Left hindlimb (tissue), 1 donor: ENCODE measurements around the gene LCN1.
"Not testable (repeated sequence)": the region's sequence is repeated elsewhere in the genome, so short reads cannot be mapped to it uniquely, and the experiment has no call there.

Experiments used
- DNase-seq: peaks from one replicate; pipeline ENCODE4 v3.0.0-alpha.2; 2018

LCN1 gene

DNA sequence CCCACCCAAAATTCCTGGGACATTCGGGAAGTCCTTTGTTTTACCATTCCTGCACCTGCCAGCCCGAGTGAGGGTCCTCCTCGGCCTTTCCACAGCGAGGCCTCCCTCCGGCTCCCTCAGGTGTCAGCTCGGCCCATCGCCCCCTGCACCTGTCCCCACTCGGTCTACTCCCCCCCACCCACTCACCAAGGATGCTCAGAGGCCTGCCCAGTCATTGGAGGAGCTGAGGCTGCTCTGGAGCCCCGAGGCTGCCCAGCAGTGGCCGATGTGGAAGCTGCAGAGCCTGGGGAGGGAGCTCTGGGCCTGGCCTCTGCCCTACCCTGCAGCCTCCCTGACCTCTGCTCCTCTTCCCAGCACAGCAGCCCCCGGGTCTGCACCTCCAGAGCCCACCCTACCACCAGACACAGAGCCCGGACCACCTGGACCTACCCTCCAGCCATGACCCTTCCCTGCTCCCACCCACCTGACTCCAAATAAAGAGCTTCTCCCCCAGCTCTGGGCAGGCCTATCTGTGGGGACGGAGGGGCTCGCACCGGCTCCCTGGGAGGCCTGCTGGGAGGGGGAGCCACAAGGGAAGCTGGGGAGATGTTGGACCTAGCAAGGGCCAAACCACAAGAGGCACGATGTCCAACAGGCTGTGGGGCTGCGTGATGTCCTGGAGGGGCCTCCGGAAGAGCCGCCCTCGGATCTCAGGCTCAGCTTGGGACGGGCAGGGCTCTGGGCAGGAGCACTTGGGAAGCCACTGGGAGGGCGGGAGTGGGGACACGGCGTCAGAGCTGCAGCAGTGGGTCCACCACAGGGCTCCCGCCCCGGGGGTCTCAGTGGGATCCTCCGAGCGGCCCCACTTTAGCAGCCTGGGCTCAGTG lies 28.5 kb downstream of the LCN1 start:
- DNase-seq = not testable (repeated sequence)

DNA sequence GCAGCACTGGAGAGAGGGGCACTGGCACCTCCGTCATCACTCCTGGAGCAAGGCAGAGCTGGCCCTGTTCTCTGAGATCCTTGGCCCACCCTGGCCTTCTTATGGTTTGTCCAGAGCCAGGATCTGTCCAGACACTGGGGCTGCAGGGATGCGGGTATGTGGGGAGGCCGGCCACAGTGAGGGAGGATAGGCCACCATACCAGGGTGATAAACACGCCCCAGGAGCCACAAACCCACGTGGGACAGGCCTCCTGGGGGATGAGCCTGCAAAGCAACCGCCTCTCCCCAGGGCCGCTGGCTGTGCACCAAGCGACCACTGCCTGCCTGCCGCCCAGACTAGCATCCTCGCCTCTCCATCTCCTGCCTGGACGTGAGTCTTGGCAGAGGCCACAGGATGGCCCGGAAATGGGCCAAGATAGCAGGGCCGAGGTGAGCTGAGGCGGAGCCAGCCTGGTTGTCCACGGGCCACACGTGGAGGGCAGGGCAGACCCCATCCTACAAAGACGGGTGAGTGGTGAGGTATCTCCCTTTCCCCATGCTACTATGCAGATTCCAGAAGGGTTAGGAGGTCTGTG lies 29.2 kb downstream of the LCN1 start:
- DNase-seq = no peak

DNA sequence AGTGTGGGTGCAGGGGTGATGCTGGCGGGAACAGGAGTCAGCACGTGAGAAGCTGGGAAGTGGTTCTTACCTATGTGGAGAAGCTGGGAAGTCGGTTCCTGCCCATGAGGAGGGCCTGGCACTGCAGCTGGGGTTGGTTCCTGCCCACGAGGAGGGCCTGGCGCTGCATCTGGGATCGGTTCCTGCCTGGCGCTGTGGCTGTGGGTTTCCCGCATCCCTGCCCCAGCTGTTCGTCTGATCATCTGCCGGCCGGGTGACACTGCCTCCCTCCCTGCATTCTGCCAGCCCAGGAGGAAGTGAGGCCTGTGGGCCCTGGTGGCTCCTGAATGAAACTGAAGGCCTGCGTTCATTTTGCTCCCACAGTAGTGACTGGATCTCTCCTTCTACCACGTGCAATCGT lies 29.8 kb downstream of the LCN1 start:
- DNase-seq = no peak

DNA sequence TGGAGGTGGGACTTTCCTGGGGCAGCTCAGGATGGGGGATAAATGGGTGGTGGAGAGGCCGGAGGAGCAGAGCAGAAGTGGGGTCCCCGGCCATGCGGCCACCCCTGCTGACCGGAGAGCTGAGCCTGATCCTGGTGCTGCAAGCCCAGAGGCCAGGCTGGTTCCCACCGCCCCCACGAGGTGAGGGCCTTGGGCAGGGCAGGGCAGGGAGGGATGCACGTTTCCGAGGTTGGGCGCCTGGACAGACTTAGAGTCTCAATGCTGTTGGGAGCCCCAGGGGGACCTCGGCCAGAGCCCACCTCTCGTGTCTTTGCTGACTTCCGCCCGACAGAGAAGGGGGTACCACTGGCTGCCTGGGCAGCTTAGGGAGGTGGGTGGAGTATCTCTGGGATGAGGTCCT lies 30.2 kb downstream of the LCN1 start:
- no peak for DNase-seq

DNA sequence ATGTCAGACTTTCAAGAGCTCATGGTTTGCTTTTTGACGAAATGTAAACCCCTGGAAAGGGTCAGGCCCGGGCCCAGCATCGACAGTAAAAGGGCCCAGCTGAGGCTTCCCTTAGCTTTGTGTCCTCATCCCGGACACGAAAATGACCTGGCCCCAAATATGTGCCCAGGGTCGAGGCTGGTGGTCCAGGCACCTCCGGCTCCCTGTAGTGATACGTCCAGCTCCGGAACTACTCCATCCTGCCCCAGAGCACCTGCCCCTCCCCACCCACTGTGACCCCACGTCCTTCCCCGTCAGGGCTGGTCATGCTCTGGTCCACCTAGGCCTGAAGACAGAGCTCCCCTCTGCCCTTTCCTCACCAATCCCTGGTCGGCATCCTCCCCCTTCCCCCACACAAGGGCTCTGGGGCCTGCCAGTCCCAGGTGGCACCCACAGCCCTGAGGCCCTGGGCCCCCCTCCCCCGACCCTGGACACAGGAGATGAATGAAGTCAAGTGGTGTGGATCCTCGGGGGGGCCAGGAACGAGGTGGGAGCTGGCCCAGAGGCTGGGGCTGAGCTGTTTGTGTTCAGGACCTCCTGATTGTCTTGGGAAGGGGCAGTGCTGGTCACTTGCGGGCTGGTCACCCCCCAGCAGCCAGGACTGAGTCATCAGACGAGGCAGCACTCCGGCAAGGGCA lies 30.9 kb downstream of the LCN1 start:
- DNase-seq = no peak

DNA sequence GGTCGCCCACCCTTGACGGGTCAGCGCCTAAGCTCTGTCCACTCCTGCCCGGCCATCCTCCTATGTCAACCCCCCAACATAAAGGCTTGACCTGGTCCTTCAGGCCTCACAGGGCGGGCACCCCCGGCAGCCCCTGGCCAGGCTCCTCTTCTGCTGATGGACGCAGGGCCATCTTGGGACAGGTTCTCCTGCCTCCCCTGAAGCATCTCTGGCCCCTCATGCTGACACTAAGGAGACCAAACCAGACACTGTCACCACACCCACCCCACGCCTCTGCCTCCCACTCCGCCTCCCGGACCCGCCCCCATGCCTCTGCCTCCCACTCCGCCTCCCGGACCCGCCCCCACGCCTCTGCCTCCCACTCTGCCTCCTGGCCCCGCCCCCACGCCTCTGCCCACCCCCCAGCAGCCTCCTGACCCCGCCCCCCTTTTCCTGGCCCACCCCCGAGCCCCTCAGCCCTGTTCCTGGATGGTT lies 31.5 kb downstream of the LCN1 start:
- no peak for DNase-seq

DNA sequence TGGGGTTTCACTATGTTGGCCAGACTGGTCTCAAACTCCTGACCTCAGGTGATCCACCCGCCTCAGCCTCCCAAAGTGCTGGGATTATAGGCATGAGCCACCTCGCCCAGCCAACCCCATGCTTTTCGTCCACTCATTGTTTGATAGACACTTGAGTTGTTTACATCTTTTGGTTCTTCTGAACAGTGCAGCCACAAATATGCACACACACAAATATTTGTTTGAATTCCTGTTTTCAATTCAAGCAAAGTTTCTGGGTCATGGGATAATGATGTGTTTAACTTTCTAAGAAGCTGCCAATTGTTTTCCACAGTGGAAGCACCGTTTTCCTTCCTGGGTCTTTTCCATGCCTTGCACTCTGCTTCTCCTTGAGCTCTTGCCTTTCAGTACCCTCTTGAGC lies 33.5 kb downstream of the LCN1 start:
- DNase-seq = no peak

DNA sequence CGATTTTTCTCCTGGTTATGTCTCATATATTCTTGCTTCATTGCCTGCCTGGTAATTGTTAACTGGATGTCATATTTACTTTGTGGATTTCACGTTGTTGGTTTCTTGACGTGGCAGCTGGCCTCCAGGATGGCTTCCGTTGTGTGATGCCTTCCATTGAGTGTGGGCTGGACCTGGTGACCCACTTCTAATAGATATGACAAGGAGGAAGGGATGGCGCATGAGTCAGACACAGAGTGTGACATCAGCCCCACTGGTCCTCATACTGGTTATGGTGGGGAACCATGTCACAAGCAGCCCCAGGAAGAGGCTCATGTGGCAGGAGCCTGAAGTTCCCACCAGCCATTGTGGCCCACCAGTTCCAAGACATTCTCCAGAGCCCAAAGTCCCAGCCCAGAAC lies 34.0 kb downstream of the LCN1 start:
- DNase-seq = no peak

DNA sequence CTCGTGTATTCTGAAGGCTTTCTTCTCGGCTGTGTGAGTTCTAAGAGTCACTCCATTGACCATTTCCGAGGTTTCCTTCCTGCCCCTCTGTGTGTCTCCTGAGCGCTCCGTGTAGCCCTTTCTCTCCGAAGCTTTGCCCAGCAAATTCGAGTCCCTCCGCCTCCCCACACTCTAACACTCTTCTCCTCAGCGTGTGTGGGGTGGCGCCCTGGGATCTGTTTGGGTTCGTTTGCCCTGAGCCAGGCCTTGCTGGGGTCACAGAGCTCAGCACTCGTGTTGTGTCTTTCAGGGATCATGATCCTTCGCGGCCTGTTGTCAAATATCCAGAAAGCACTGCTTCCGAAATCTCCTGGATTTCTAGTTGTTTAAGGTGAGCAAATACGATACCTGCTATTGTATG lies 34.7 kb downstream of the LCN1 start:
- DNase-seq = no peak

DNA sequence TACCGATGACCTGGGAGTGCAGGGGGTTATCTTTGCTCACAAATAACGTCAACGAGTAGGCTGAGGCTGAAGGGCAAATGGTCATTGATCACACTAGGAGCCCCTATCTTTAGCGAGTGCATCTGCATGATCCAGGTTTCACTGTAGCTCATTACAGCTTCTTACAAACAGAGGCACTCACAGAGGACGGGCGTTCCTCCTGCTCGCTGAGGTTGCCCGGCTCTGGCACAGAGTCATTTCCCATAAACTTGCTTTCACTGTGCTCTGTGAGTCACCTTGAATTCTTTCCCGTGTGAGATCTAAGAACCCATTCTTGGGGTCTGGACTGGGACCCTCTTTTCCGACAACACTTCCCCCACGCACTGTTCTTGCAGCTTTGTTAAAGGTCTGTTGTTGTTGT lies 38.4 kb downstream of the LCN1 start:
- DNase-seq = no peak

DNA sequence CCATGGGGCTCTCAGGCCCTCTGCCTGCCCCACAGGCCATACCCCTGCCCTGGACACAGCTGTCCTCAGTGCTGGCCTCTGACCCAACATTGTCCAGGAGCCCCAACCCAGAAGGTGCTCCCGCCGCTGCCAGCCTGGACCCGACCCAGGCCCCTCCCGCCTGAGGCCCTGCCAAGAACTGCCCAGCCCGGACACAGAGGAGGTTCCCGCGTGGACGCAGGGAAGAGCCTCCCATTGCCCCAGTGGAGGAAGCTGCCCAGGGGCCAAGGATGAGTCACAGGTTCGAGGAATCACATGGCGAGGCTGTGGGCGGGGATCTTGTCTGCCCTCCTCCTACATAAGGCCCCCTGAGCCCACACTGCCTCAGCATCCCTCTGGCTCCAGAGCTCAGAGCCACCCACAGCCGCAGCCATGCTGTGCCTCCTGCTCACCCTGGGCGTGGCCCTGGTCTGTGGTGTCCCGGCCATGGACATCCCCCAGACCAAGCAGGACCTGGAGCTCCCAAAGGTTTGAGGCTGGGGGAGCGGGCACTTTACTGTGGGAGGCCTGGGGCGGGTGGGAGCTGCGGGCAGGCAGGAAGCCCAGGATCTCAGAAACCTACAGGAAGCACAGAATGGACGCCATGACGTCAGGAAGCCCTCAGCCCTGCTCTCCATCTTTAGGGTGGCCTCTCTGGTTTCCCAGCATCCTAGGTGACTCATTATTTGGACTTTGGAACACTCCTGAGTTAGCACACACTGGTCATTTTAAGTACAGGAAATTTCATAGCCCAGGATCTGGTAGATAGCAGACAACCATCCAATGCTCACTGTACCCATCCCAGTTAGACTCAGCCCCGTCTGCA lies 40.4 kb downstream of the LCN1 start, which contains the start of gene PAEP:
PAEP (plus strand) TSS at position 366 of the 844 bp plus-strand sequence.
- no peak for DNase-seq

DNA sequence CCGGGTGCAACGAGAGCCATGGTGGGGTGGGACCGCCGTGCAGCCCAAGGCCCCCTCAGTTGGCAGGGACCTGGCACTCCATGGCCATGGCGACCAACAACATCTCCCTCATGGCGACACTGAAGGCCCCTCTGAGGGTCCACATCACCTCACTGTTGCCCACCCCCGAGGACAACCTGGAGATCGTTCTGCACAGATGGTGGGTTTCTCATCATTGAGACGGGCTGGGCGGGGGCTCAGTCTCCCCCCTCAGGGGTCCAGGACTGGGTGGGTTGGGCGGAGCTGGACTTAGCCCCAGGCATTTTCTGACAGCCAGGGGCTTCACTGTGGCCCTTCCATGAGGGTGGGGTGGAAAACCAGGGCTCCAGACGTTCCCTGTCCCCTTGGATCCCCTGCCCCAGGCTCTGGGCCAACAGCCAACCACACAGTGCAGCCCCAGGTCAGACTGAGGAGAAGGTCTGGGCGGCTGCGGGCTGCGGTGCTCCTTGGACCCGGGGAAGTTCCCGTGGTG lies 41.0 kb downstream of the LCN1 start:
- no peak for DNase-seq

DNA sequence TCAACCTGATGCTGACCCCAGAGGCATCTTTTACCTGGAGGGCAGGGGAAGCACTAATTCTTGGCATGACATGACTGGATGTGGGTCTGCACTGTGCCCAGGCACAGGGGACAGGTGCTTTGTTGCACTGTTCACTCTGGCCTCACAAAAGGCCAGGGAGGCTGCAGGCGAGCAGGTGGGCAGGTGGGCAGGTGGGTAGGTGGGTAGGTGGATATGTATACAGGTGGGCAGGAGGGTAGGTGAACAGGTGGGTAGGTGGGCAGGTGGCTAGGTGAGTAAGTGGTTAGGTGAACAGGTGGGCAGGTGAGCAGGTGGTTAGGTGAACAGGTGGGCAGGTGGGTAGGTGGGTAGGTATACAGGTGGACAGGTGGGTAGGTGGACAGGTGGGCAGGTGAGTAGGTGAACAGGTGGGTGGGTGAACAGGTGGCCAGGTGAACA lies 41.8 kb downstream of the LCN1 start:
- no peak for DNase-seq

DNA sequence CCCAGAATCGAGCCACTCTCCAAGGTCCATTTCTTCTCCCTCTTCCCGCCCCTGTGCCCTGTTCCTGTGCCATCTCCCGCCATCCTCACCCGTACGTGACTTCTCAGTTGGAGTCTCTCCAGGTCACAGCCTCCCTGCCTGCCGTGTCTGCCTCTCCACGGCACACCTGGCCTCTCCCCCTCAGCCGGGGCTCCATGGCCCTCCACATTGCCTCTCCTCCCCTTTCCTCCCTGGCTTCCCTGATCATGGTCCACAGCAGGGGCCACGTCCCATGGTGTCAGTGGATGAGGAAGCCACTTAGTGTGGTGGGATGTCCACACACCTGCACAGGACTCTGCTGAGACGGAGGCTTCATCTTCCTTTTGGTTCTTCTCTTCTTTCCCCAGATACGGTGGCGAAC lies 42.6 kb downstream of the LCN1 start:
- DNase-seq = no peak

DNA sequence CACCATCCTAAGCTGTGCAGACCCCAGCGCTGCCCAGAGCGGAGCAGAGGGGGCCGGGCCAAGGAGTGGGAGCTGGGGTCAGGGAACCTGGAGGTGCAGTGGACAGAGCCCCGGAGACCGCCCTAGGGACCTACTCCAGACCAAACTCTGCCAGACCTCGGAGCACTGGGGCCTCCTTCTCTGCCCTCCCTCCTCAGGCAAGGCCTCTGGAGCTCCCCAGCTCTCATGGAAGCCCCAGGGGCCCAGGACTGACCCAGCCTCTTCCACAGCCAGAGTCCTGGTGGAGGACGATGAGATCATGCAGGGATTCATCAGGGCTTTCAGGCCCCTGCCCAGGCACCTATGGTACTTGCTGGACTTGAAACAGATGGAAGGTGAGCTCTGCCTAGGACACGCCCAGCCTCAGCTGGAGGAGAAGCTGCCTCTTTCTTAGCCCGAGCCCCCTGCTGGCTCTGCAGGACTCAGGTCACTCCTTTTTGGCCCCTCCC lies 43.9 kb downstream of the LCN1 start:
- no peak for DNase-seq

DNA sequence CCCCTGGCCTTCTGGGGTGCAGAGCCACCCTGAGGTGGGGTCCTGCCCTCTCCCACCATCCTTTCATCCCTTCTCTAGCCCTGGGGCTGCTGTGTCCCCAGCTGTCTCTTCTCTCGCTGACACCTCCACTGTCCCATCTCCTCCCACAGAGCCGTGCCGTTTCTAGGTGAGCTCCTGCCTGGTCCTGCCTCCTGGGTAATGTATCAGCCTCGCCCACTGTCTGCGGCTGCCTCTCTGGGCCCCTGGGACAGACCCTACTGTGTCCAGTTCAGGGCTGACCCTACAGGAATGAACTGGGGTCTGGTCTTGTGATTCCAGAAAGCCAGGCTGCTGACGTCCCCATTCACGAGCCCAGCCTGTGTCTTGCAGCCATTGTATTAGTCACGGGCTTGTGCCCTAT lies 44.4 kb downstream of the LCN1 start:
- no peak for DNase-seq

DNA sequence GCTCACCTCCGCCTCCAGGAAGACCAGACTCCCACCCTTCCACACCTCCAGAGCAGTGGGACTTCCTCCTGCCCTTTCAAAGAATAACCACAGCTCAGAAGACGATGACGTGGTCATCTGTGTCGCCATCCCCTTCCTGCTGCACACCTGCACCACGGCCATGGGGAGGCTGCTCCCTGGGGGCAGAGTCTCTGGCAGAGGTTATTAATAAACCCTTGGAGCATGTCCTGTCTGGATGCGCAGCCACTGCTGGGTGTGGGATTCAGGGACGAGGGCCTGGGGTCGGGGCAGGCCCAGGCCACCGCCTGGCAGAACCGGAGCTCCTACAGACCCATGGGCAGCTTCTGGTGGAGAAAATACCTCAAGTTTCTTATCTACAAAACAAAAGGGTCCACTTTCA lies 45.3 kb downstream of the LCN1 start:
- no peak for DNase-seq

DNA sequence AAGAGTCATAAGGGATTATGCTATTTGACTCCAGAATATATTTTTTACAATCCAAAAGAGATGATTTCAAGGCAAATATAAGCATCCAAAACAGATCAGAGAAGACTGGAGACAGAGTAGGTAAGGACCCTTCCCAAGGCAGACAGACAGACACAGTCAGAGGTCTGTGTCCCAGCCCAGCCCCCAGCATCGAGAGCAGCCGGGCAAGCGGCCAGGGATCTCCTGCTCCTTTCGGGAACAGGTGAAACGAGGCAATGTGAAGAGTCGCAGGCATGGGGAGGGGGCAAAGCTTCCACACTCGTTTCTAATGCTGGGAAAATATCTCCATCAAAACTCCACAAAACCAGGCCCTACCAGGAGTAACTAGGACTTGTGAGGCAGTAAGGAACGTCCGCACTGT lies 46.1 kb downstream of the LCN1 start:
- no peak for DNase-seq

DNA sequence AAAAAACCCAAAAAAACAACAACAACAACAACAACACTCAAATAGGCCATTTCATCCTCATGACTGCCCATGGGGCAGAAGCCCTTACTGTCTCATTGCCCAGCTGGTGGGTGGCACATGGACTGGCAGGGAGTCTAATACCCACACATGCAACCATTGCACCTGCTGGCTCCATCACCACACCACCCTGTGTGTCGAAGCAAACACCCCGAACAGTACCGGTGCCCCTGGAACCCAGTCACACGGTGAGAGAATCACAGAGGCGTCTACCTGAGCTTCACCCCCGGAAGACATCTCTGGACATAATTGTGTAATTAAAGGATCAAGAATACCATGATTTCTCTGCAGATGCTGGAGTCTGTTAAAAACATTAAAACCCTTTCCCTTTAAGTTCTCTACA lies 46.8 kb downstream of the LCN1 start:
- DNase-seq = no peak

DNA sequence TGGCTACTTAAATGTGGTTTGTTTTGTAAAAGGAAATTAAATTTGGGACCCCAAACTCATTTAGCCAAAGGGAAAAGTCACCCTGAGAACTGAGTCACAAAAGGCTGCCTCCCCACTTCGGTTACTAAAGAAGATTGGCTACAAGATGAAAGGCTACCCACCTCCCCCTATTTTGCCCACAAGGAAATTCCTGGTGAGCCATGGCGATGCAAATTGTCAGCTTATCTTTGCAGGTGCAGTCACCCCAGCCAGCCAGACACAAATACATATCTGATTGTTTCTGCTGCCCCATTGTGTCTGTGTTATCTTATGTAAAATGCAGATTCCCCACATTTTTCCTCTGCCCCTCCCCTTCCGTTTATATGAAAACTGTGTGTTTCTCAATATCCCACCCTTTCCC lies 49.2 kb downstream of the LCN1 start:
- DNase-seq = no peak

DNA sequence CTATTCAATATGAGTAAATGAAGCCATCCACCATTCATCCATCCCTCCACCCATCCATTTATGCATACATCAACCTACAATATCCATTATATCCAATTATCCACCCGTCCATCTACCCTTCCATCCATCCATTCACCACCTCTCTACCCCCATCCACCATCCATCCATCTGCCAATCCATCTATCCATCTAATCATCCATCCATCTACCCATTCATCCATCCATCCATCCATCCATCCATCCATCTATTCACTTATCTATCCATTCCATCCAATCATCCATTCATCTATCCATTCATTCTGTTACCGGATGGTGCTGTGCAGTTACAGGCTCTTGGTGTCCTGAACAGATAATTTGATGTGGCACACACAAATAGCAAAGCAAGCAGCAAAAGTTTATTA lies 51.0 kb downstream of the LCN1 start:
- no peak for DNase-seq

DNA sequence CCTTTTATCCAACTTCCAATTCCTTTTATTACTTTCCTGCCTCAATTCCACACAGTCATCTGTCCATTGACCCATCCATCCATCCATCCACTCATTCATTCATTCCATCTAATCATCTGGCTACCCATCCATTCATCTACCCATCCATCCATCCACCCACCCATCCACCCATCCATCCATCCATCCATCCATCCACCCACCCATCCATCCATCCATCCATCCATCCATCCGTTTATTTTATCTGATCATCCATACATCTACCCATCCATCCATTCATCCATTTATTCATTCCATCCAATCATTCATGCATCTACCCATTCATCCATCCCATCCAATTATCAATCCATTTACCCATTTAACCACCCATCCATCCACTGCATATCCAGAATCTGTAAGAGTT lies 51.9 kb downstream of the LCN1 start:
- no peak for DNase-seq

DNA sequence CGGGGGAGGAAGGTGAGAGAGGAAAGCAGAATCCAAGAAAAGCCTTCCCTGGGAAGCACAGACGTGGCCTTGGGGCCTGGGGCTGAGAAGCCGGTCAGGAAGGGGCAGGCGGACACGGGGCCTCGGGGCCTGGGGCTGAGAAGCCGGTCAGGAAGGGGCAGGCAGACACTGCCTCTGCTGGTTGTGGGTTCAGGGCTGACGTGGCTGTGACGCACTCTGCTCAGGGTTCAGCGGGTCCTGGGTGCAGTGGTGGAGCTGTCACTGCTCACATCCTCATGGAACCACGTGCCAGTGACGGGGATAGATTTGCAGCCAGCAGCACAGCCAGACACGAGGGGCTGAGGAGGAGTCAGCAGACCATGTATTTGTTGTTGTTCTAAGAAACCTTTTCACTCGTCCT lies 53.1 kb downstream of the LCN1 start:
- no peak for DNase-seq
